Adrenal gland (tissue), 12 donors: ENCODE results near the gene KCNJ6. TPM values are rescaled to one million over a fixed set of nuclear protein-coding genes. Genes with fewer than 3 reads are reported as not detected.

Experiments used
- DNase-seq, 7 donors: peaks; one replicate each; pipeline ENCODE4 v3.0.0-alpha.2; 2019 to 2020
- H3K27ac ChIP-seq, 5 donors: fragments of 200-600 bp; sonication (generic) in 4 of 5; 1 replicate in 3 of 5; 2 replicates in 2 of 5; pipeline versions ENCODE4 v1.5.1 to v1.8.0; 2016 to 2020; ENCODE audit warnings: mild to moderate bottlenecking in 1 of 5
- H3K27me3 ChIP-seq: fragments of 200-600 bp; 2 replicates; pipeline ENCODE4 v1.8.0; 2021
- H3K36me3 ChIP-seq, 2 donors: fragments of 200-600 bp; replicated peaks in 1 of 2; 1 replicate in 1 of 2; 2 replicates in 1 of 2; pipeline versions ENCODE4 v1.5.1 to v1.8.0; 2018 to 2022
- H3K4me1 ChIP-seq, 2 donors: fragments of 200-600 bp; replicated peaks in 1 of 2; 1 replicate in 1 of 2; 2 replicates in 1 of 2; pipeline versions ENCODE4 v1.5.1 to v1.8.0; 2018 to 2021
- H3K4me3 ChIP-seq, 4 donors: fragments of 200-600 bp; sonication (generic) in 3 of 4; one replicate each; pipeline ENCODE4 v1.5.1; 2016 to 2018
- H3K9me3 ChIP-seq, 3 donors: fragments of 200-600 bp; sonication (generic) in 1 of 3; replicated peaks in 1 of 3; 1 replicate in 2 of 3; 2 replicates in 1 of 3; pipeline versions ENCODE4 v1.5.1 to v1.8.0; 2016 to 2021
- POLR2A ChIP-seq, 2 donors: fragments of 450-650 bp; IDR thresholded peaks; one replicate each; pipeline ENCODE4 v1.6.1; 2017; ENCODE audit warnings: antibody characterized with exemption in 2 of 2, mild to moderate bottlenecking in 2 of 2, moderate library complexity in 1 of 2
- WGBS, 4 donors: extraction: QIAGEN DNeasy Blood & Tissue Kit in 2 of 4; methylation state at CpG; one replicate each; pipeline versions ENCODE4 v1.1.5 to v1.1.7; 2013 to 2017; 5-methylcytosine and 5-hydroxymethylcytosine counted together
- intact Hi-C, 2 donors: fragments of 100-400 bp; cut with DNase I; formaldehyde crosslinking; loops; one replicate each; pipeline versions ENCODE4 v1.14.1 to v1.15.0; 2022 to 2023
- polyA plus RNA-seq, 3 donors: library from polyadenylated mRNA; stranded (reverse); fragments of 200-250 nt in 2 of 3; fragments of 350-450 nt in 1 of 3; fragmentation: Illumina TruSeq in 1 of 3; extraction: RNeasy Lipid Tissue Mini Kit (QIAGEN cat#74804) in 1 of 3; gene quantifications; one replicate each; pipeline ENCODE4 v1.2.3, GENCODE V29; 2013 to 2014
- total RNA-seq, 9 donors: library from RNA; depleted of rRNA in 4 of 9; stranded (reverse); fragments of >200 nt in 4 of 9; fragments of 120-200 nt in 1 of 9; fragmentation: NEBNext Ultra II Directional in 1 of 9; extraction: Animal tissue kit (Norgen Biotek cat#: 25700) in 1 of 9; gene quantifications; one replicate each; pipeline versions ENCODE4 v1.1.0 to v1.2.4, GENCODE V29; 2013 to 2023
- TF ChIP-seq, protein P1 (sequence below), 6 experiments: fragments of 450-650 bp in 4 of 6; fragments of 200-600 bp in 2 of 6; sonication (generic) in 1 of 6; IDR thresholded peaks; 1 replicate in 5 of 6; 2 replicates in 1 of 6; pipeline versions ENCODE4 v1.5.1 to v1.8.0; 2016 to 2021; ENCODE audit warnings: antibody characterized with exemption in 6 of 6, mild to moderate bottlenecking in 2 of 6, moderate library complexity in 1 of 6
- donor health status: healthy with polysubstance abuse.
- donor health status: Bipolar disorder and iron deficiency.
- donor health status: DM: yes; HTN: yes; CAD: no.
- donor health status: DM: no; HTN: no; CAD: no.
- donor health status: DM: no; HTN: no; CAD: no.
- donor health status: DM: yes; HTN: yes; CAD: no.

KCNJ6 gene
- total and polyA plus RNA-seq, 12 donors, result 0.03 to 0.60 (median 0.07) TPM; not detected in 4

- H3K36me3 ChIP-seq, result no peaks in the 10 kb centered on the region
- DNase-seq, result peak in 6 of 7 donors; percentile 19 to 52 (median 47)
- no peaks in the 10 kb centered on the region for H3K9me3 ChIP-seq
- no peak for TF ChIP-seq POLR2A (IDR thresholded peaks at IDR 0.05)
- TF ChIP-seq, protein P1, sequence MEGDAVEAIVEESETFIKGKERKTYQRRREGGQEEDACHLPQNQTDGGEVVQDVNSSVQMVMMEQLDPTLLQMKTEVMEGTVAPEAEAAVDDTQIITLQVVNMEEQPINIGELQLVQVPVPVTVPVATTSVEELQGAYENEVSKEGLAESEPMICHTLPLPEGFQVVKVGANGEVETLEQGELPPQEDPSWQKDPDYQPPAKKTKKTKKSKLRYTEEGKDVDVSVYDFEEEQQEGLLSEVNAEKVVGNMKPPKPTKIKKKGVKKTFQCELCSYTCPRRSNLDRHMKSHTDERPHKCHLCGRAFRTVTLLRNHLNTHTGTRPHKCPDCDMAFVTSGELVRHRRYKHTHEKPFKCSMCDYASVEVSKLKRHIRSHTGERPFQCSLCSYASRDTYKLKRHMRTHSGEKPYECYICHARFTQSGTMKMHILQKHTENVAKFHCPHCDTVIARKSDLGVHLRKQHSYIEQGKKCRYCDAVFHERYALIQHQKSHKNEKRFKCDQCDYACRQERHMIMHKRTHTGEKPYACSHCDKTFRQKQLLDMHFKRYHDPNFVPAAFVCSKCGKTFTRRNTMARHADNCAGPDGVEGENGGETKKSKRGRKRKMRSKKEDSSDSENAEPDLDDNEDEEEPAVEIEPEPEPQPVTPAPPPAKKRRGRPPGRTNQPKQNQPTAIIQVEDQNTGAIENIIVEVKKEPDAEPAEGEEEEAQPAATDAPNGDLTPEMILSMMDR (IDR thresholded peaks at IDR 0.05), result no peak
- no peak overlapping the region for H3K4me3 ChIP-seq
- 47 to 63% (median 55%) methylated on average over 4 of the region's 4 CpGs for WGBS, 4 donors
- no peaks in the 10 kb centered on the region for H3K27me3 ChIP-seq
- H3K27ac ChIP-seq, result no peak overlapping the region
- no peaks in the 10 kb centered on the region for H3K4me1 ChIP-seq
- intact Hi-C loops, result no loop called here
These were observed 86.8 kb downstream of the KCNJ6 start for GRCh38 chr21:37829447-37829846.

GRCh38 chr21:37828991-37829390 is 87.3 kb downstream of the KCNJ6 start:
- WGBS, 4 donors, result 62 to 86% (median 74%) methylated on average over 6 of the region's 6 CpGs
- Histone ChIP-seq H3K4me3 (no peak overlapping the region), H3K4me1 (no peaks in the 10 kb centered on the region), H3K27ac (no peak overlapping the region), H3K36me3 (no peaks in the 10 kb centered on the region), H3K27me3 (no peaks in the 10 kb centered on the region), H3K9me3 (no peaks in the 10 kb centered on the region)
- intact Hi-C loops, result no loop called here
- no peak for DNase-seq
- TF ChIP-seq, protein P1 (IDR thresholded peaks at IDR 0.05), result no peak

- Histone ChIP-seq H3K27ac (no peak overlapping the region), H3K36me3 (no peaks in the 10 kb centered on the region), H3K4me3 (no peak overlapping the region), H3K4me1 (no peaks in the 10 kb centered on the region), H3K9me3 (no peaks in the 10 kb centered on the region), H3K27me3 (no peaks in the 10 kb centered on the region)
- WGBS, 4 donors, result 70 to 81% (median 73%) methylated on average over 9 of the region's 9 CpGs
- no peak for DNase-seq
- TF ChIP-seq POLR2A (IDR thresholded peaks at IDR 0.05), result no peak
- TF ChIP-seq, protein P1 (IDR thresholded peaks at IDR 0.05), result no peak
- intact Hi-C loops, result no loop called here
These were observed 87.7 kb downstream of the KCNJ6 start for GRCh38 chr21:37828556-37828955.

GRCh38 chr21:37827913-37828312 is 88.3 kb downstream of the KCNJ6 start:
- Histone ChIP-seq H3K27ac (no peak overlapping the region), H3K27me3 (no peaks in the 10 kb centered on the region), H3K4me1 (no peaks in the 10 kb centered on the region), H3K4me3 (no peak overlapping the region), H3K9me3 (no peaks in the 10 kb centered on the region), H3K36me3 (no peaks in the 10 kb centered on the region)
- DNase-seq, result no peak
- 78 to 81% (median 80%) methylated on average over 5 to 6 of the region's 6 CpGs for WGBS, 4 donors
- intact Hi-C loops, result no loop called here
- TF ChIP-seq, protein P1 (IDR thresholded peaks at IDR 0.05), result no peak
- TF ChIP-seq POLR2A (IDR thresholded peaks at IDR 0.05), result no peak
